ENCODE results near the gene SLC24A3. TPM values are rescaled to one million over a fixed set of nuclear protein-coding genes. Genes with fewer than 3 reads are reported as not detected.

SLC24A3 gene
- total RNA-seq, 1 donor from 2014 or later: not detected

GRCh38 chr20:19381947-19382346 lies 169.5 kb downstream of the SLC24A3 start:
- no peak for DNase-seq (ENCODE audit: low read depth, low spot score)

- DNase-seq (ENCODE audit: low read depth, low spot score): no peak
Observed at GRCh38 chr20:19382386-19383340, 170.2 kb downstream of the SLC24A3 start.

- DNase-seq (ENCODE audit: low read depth, low spot score): no peak
Observed at GRCh38 chr20:19384940-19385339, 172.5 kb downstream of the SLC24A3 start.

GRCh38 chr20:19387251-19387650 lies 174.8 kb downstream of the SLC24A3 start:
- DNase-seq (ENCODE audit: low read depth, low spot score): no peak

- DNase-seq (ENCODE audit: low read depth, low spot score): no peak
Observed at GRCh38 chr20:19392344-19393130, 180.1 kb downstream of the SLC24A3 start.

GRCh38 chr20:19396460-19397081 lies 184.1 kb downstream of the SLC24A3 start:
- no peak for DNase-seq (ENCODE audit: low read depth, low spot score)

- DNase-seq (ENCODE audit: low read depth, low spot score): no peak
Observed at GRCh38 chr20:19397226-19397625, 184.8 kb downstream of the SLC24A3 start.

GRCh38 chr20:19397666-19398065 lies 185.2 kb downstream of the SLC24A3 start:
- DNase-seq (ENCODE audit: low read depth, low spot score): no peak

GRCh38 chr20:19401096-19401495 lies 188.7 kb downstream of the SLC24A3 start:
- no peak for DNase-seq (ENCODE audit: low read depth, low spot score)

- no peak for DNase-seq (ENCODE audit: low read depth, low spot score)
Observed at GRCh38 chr20:19403549-19403948, 191.1 kb downstream of the SLC24A3 start.

GRCh38 chr20:19404826-19405225 lies 192.4 kb downstream of the SLC24A3 start:
- DNase-seq (ENCODE audit: low read depth, low spot score): no peak

- no peak for DNase-seq (ENCODE audit: low read depth, low spot score)
Observed at GRCh38 chr20:19405958-19406357, 193.5 kb downstream of the SLC24A3 start.

- DNase-seq (ENCODE audit: low read depth, low spot score): no peak
Observed at GRCh38 chr20:19406381-19406780, 193.9 kb downstream of the SLC24A3 start.

- no peak for DNase-seq (ENCODE audit: low read depth, low spot score)
Observed at GRCh38 chr20:19407196-19407595, 194.8 kb downstream of the SLC24A3 start.

GRCh38 chr20:19407736-19408135 lies 195.3 kb downstream of the SLC24A3 start:
- no peak for DNase-seq (ENCODE audit: low read depth, low spot score)

- DNase-seq (ENCODE audit: low read depth, low spot score): no peak
Observed at GRCh38 chr20:19408971-19409370, 196.5 kb downstream of the SLC24A3 start.

- DNase-seq (ENCODE audit: low read depth, low spot score): no peak
Observed at GRCh38 chr20:19411811-19412210, 199.4 kb downstream of the SLC24A3 start.

GRCh38 chr20:19412254-19412653 lies 199.8 kb downstream of the SLC24A3 start:
- no peak for DNase-seq (ENCODE audit: low read depth, low spot score)

- no peak for DNase-seq (ENCODE audit: low read depth, low spot score)
Observed at GRCh38 chr20:19414600-19414999, 202.2 kb downstream of the SLC24A3 start.

- DNase-seq (ENCODE audit: low read depth, low spot score): no peak
Observed at GRCh38 chr20:19415786-19416185, 203.3 kb downstream of the SLC24A3 start.

GRCh38 chr20:19416627-19417026 lies 204.2 kb downstream of the SLC24A3 start:
- no peak for DNase-seq (ENCODE audit: low read depth, low spot score)

- no peak for DNase-seq (ENCODE audit: low read depth, low spot score)
Observed at GRCh38 chr20:19419396-19419795, 207.0 kb downstream of the SLC24A3 start.

Data from pulmonary artery endothelial cell (primary cell).